Stimulated activated CD8-positive, alpha-beta memory T cell treated with anti-CD3 and anti-CD28 coated beads, Interleukin-7, amount 100 ng/mL, for 1 hour (primary cell): Measurements from ENCODE around the gene CLDN22.

Experiments used
- DNase-seq, 2 donors: peaks; one replicate each; pipeline ENCODE4 v3.0.0-alpha.2; 2020; ENCODE audit warnings: low read depth in 2 of 2

CLDN22 gene

DNA sequence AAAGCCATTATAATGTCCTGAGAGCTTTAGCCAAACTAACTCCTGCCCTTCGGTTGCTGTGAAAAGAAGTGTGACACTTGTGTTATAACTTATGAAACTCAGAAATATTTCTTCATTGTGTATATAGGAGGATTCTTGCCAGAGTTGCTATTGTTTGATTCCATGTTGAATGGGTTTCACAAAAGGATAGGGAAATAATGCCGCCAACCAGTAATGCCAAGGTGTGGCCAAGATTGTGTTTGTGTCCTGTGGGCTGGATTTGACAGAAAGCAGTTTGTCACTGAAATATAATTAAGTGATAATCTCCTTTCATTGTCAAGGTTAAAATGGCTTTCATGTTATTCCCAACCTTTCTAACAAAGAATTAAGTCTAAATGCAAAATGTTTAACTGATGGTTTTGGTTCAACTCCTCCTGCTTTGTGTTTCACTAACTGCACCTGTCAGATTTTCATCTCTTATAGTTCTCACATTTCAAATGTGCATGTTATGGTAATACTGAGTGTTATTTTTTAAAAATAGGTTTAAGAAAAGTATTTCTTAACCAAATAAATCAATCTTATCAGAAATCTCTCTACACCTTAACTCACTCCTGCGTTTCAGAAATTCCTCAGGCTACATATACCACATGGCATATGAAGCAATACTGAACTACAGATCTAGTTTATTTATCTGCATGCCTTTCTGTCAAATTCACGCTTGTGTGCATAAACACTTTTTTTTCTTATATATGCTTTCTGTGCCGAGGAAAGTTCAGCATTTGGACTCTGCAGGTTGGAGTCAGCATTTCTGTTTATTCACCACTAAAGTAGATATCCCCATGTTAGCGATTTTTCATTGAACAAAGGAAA lies at the start of gene CLDN22:
Gene CLDN22, minus strand, starts transcription at position 66 of the 849 bp plus-strand sequence. Its CDS starts 58 bp downstream, at position 8.
- DNase-seq = no peak

DNA sequence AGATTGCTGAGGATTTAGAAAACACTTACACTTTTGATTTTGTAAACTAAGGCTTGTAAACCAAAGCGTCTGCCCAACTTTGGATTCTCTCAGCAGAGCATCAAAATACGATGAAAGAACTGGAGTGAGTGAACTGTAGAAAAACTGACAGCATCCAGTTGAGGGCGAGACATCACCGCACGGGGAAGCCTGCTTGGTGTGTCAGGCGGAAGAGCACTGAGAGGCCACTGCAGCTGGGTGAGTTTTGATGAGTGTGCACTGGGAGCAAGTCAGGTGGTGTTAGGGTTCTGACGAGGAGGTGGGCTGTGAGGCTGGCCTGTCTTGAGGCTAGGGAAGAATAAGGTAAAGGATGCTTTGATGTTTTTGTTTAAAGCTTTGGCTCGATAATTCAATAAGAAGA lies 49.0 kb upstream of the CLDN22 start:
- no peak for DNase-seq

DNA sequence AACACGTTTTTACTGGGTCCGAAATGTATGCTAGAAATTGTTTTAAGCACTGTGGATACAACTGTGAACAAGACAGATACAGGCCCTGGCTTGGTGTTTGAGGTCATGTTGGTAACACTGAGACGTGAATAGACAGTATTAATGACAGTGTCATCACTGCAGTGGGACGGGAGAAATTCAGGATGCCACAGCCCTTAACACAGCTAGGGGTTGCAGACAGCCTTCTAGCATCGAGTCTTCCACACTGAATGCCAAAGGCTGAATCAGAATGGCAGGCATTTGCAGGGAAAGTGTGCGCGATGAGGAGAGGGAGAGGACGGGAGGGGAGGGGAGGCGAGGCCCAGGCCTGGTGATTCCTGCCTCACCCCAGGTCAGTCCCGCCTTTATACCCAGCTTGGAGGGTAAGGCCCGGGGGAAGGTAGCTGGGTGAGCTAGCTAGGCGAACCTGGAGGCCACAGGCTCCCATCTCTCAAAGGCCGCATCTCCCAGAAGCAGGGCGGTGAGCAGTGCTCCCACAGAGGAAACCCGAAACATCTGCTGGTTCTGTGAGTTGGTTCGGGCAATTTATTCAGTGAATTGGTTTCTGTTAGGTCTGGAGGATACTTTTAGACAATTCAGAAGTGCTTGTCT lies 46.2 kb upstream of the CLDN22 start:
- no peak for DNase-seq

DNA sequence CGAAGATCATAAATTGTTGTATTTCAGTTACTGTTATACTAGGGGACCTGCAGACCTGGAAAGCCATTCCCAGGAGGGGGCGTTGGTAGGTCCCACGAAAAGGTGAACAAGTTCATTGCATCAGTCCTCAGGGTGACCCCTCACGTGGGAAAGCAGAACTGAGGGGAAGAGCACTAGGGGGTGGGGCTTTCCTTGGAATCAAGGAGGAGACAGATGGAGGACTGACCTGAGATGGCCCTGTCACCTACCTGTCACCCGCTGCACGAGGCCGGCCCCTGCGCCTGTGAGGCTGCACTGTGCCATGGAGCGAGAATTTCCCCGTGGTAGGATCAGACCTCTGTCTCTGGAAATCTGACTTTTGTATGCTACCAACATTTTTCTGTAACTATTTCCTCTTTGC lies 43.9 kb upstream of the CLDN22 start:
- no peak for DNase-seq

DNA sequence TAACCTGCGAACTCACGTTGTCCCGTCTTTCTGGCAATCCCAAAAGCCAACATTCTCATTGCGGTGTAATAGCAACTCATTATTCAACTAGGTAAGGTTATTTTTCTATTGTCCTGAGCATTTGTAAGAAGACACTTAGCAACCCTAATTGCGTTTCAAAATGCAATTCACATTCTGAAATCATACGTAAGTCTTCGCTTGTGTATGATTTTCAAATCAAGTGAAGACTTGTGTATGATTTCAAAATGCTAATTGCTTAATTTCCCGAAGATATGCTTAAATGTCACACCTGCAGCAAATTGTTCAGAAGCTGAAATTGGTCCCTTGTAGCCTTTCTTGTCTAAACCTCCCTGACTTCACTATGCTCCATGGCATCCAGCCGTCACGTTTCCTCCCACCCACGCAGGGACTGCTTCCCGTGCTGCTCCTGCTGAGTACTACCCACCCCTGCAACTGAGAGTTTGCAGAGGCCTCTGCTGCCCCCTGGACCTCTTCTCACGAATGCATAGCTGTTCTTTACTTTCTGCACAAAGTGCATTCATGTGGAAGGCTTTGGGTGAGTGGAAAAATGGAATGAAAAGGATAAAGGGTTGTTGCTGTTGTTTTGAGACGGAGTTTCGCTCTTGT lies 43.0 kb upstream of the CLDN22 start:
- DNase-seq = no peak

DNA sequence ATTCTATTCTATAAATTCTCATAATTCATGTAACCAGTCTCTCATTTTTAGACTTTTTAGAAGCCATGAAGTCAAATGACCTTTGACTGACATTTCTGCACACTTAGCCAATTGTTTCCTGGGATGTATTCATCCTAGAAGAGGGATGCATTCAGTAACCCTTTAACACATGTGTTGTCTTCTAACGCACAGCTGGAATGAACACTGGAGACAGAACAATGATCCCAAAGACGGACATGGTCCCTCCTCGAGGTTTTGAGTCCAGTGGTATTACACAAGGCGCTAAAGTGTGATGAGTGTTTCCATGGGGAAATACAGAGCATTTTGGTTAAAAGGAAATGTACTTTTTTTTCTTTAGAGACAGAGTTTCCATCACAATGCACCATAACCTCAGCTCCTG lies 42.0 kb upstream of the CLDN22 start:
- no peak for DNase-seq

DNA sequence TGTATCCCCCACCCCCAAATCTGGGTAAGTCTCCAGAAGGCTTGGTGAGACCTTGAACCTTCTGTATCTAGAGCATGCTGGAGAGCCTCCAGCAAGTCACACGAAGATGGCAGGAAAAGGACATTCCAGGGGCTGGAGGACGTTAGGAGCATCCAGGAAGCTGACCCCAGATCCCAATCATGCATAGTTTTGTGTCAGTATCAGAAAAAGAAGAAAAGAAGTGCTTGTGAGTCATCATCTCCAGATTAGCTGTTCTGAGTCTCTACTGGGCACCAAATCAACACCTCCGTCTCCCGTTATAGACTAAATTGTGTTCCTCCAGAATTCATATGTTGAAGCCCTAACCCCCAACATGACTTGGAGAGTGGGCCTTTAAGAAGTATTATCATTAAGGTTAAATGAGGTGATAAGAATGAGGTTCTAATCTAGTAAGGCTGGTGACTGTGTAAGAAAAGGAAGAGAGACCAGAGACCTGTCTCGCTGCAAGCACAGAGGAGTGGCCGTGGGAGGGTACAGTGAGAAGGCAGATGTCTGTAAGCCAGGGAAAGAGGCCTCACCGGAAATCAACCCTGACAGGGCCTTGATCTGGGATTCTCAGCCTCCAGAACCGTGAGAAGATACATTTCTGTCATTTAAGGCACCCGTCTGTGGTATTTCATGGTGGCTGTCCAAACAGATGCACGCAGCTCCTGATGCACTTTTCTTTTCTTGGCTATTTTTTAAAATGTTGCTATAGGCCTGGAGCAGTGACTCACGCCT lies 40.3 kb upstream of the CLDN22 start:
- DNase-seq = no peak

DNA sequence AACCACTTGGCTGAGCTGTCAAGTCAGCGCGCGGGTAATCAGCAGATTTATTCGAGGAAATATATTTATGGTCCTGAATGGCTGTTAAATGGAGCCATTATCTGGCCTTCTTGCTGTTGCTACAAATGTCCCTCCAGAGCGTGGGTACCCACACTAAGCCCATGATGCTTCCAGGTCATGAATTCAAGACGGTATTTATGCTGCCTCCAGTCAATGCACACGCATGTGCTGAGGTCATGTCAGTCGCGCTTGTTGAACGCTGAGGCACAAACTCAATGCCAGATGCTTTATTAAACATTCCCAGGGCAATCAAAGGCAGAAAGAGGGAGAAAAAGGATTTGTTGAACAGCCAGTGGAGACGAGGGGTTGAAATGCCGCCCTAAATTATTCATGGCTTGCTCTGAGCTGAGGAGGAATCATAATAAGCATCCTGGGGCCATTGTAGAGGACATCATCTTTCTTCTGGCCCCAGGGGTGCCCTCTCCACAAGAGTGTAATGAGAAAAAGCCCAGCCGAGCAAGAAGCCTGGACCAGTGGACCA lies 38.2 kb upstream of the CLDN22 start:
- DNase-seq = no peak

DNA sequence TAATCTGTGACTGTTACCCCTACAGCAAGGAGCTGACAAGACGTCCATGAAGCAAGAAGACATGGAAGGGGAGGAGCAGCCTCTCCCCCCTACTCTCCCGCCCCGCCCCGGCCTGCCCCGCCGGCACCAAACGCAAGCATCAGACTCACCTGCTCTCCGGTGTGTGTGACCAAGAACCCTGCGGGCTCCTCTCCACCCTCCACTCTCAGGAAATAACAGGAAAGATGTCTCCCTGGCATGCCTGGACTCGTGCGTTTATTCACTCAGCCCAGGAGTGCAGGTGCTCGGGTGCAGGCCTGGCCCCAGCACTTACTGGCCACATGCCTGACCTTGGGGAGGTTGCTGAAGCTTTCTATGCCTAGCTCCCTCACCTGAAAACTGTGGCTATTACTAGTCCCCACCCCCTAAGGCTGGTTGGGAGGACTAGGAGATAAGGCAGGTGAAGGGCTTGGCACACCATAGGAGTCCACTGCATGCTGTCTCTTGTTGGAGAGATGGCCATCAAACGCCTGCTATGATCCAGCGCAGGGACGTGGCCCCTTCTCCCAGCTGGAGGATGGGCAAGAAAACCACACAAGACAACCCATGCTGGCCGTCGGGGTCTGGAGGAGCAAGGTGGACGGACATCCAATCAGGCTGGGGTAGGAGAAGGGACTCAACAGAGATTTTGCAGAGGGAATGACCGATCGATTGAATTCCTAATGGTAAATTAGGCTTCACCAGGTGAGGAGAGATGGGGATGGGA lies 37.0 kb upstream of the CLDN22 start:
- no peak for DNase-seq

DNA sequence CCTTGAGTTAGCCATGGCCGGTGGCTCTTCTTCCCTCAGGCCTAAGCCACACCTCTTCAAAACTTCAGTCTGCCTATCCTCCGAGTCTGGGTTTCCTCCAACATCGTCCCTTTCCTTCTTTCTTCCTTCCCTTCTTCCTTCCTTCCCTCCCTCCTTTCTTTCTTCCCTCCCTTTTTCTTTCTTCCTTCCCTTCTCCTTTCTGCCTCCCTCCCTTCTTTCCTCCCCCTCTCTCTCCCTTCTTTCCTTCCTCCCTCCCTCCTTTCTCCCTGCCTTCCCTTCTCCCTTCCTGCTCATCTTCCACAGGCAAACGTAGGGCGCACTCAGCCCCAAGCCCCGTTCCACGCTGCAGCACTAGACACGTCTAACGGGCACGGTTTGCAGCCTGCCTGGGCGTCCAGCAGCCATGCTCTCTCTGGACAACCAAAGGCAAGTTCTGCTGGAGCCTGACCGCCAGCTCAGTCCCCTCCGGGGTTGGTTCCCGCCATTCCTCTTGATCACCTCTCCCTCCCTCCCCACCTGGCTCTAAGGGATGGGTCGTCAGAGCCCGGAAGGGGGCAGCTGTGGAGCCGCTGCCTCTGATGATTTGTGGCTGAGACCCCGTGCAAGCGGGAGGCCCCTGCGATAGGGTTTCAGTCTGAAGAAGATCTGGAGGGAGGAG lies 36.2 kb upstream of the CLDN22 start:
- DNase-seq = no peak

DNA sequence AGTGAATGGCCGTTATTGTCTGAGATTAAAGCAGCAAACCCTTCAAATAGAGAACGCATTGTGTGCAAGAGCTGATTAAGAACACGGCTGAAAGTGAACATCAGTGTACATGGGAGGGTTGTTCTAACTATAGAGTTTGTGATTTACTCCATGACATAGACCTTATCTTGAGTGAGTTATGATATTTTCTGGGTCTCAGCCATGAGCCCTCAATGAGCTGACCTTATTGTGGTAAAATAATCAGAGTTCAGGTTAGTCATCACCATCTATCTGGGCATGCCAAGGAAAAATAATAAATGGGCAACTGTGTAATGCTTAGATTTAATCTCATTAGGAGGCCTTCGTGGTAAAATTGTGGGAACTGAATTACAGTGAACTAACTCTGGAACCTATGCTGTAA lies 35.3 kb upstream of the CLDN22 start:
- no peak for DNase-seq

DNA sequence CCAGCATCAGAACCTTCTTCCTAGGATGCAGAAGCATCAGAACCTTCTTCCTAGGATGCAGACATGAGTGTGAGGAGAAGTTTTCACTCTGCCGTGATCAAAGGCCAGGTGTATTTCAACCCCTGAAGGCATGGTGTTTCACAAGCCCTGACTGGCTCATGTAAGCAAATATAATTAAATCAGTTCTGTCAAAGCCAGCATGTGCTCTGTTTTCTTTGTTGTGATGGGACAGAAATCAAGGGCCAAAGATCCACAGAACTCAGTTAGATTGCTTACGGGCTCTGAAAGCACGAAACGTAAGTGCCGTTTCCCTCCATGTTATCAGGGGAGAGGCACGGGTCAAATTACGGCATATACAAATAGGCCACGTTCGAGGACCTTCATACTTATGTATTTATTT lies 34.1 kb upstream of the CLDN22 start:
- DNase-seq = no peak

DNA sequence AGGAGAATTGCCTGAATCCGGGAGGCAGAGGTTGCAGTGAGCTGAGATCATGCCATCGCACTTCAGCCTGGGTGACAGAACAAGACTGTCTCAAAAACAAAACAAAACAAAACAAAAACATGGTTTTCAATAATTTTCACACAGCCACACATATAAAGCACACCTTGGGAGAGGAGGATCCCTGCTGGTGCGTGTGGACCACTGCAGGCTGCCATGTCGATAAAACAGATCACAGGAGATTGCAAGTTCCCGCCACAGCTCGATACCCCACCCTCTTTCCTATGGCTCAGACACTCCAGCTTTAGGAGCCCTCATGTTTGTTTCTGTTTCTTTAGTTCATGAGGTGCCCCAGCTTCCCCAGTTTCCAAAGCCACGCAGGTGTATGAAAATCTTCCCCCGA lies 33.5 kb upstream of the CLDN22 start:
- DNase-seq = no peak

DNA sequence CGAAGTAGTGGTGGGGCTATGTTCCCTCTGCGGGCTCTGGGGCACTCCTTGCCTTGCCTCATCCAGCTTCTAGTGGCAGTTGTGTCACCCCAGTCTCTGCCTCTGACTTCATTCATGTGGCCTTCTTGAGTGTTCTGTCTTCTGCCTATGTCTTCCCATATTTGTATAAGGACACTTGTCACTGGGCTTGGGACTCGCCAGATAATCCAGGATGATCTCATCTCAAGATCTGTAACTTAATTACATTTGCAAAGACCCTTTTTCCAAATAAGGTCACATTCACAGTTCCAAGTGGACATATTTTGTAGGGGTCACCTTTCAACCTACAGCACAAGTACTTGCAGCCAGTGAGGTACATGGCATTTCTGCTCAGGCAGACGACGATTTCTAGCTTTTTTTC lies 32.5 kb upstream of the CLDN22 start:
- DNase-seq = no peak

DNA sequence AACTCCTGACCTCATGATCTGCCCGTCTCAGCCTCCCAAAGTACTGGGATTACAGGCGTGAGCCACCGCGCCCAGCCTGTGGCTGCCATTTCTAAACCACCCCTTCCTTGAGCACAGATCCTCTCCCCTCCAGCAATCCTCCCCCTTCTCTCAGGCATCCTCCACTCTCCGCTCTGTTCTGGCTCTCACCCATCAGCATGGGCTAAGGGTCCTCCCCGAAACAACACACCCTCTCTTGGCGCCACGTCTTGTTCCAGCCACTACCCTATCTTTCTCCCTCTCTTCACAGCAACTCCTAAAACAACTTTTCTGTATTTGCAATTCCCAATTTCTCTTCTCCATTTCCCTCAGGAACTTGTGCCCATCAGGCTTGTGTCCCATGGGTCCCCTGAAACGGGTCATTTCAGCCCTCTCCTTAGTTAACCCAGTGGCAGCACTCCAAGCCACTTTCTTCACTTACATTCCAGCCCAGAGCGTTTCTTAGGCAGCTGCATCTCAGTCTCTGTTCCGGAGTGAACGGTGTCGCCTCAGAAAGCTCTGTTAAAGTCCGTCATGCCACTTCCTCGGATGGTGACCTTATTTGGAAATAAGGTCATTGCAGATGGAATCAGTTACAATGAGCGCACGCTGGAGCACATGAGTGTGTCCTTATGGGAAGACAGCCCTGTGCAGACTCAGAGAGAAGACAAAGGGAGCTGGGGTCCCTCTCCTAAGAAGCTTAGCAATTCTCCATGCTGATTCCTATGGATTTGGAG lies 30.4 kb upstream of the CLDN22 start:
- DNase-seq = no peak

DNA sequence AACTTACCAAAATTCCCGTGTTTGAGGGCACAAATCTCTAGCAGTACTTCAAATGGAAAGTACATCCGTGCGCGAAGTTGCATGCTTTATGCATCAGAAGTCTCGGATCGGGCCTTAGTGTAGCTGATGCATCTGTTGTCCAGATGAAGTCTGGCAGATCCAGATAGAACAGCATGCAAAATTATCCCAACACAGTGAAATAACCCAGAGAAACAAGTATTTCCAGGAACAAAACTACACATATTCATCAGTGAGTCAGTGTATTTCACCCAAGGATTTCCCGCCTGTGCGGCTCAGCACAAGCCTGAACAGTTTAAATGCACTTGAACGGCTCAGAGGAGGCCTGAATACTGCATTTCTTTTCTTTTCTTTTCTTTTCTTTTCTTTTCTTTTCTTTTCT lies 29.6 kb upstream of the CLDN22 start:
- no peak for DNase-seq

DNA sequence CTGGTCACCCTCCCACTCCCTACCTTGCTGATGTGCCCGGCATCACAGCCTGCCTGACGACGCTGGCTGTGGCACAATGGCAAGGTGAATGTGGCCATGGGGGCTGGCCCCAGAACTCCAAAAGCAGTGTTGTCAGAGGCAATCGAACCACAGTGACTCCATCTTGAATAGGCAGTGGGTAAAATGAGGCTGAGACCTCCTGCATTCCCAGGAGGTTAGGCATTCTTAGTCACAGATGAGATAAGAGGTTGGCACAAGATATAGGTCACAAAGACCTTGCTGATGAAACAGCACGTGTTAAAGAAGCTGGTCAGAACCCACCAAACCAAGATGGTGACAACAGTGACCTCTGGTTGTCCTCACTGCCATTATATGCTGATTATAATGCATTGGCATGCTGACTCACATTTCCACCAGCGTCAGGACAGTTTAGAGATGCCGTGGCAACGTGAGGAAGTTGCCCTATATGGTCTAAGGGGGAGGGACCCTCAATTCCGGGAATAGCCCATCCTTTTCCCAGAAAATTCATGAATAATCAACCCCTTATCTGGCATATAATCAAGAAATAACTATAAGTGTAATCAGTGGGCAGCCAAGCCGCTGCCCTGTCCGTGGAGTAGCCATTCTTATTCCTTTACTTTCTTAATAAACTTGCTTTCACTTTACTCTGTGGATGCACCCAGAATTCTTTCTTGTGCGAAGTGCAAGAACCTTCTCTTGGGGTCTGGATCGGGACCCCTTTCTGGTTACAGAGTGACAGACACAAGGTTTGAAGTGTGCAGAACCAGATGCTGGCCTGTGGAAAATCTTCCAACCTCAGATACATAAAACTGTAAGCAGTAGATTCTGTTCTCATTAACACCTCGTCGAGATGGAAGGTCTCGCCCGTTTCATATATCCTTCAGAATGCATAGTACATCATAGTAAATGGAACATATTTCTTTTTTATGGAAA lies 28.9 kb upstream of the CLDN22 start:
- no peak for DNase-seq

DNA sequence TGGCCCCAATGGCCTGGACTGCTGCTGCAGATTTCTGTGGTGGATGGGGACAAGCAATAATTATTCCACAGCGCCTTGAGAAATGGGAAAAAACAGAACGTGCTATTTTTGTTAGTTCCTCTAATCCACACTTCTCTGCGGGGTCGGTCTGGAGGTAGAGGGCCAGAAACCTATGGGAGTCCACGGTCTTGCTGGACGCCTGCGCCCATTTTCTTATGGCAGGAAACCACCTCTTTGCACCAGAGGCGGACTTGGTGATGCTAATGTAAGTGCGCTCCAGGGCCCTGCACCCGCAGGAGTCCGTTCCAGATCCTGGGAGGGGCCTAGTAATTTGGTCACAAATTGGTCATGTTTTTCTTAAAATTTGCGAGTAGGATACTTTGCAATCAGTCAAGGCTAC lies 28.1 kb upstream of the CLDN22 start:
- no peak for DNase-seq

DNA sequence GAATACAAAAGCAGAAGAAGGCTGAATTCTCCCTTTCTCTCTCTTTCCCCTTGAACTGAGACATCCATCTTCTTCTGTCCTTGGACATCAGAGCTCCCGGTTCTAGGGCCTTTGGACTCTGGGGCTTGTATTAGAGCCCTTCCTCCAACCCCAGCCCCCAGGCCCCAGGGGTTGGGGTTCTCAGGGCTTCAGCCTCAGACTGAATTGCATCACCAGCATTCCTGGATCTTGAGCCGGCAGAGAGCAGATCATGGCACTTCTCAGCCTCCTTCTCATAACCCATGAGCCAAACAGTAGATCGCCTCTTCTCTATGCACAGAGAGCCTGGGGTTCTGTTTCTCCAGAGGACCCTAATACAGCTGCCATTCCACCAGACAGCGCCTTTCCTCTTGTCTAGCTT lies 27.5 kb upstream of the CLDN22 start:
- no peak for DNase-seq
